Measurements from ENCODE around the gene WWOX.

- TF ChIP-seq EZH2 (IDR thresholded peaks at IDR 0.05; ENCODE audit: low read depth), result no peak
- TF ChIP-seq, protein P1, sequence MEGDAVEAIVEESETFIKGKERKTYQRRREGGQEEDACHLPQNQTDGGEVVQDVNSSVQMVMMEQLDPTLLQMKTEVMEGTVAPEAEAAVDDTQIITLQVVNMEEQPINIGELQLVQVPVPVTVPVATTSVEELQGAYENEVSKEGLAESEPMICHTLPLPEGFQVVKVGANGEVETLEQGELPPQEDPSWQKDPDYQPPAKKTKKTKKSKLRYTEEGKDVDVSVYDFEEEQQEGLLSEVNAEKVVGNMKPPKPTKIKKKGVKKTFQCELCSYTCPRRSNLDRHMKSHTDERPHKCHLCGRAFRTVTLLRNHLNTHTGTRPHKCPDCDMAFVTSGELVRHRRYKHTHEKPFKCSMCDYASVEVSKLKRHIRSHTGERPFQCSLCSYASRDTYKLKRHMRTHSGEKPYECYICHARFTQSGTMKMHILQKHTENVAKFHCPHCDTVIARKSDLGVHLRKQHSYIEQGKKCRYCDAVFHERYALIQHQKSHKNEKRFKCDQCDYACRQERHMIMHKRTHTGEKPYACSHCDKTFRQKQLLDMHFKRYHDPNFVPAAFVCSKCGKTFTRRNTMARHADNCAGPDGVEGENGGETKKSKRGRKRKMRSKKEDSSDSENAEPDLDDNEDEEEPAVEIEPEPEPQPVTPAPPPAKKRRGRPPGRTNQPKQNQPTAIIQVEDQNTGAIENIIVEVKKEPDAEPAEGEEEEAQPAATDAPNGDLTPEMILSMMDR (conservative IDR thresholded peaks at IDR 0.05), result no peak
These were observed 331.7 kb downstream of the WWOX start for GRCh38 chr16:78431004-78431670.

Measured in PC-9 (cell line).